ENCODE measurements around the gene FRMD4A.

- TF ChIP-seq CTCF (conservative IDR thresholded peaks at IDR 0.05; ENCODE audit: low read depth, low read length) (no peak), EZH2 (IDR thresholded peaks at IDR 0.05; ENCODE audit: low read length, unreplicated experiment) (no peak), EZH2phosphoT487 (IDR thresholded peaks at IDR 0.05; ENCODE audit: borderline replicate concordance, low read length) (no peak)
Measured at GRCh38 chr10:13637303-13637856, 693.3 kb downstream of the FRMD4A start.
